HG03135 (cell line): ENCODE data around the gene OTUD3.
"Not testable (repeated sequence)": the region's sequence is repeated elsewhere in the genome, so short reads cannot be mapped to it uniquely, and the experiment has no call there.

Experiments
- ATAC-seq: cut with Tn5 transposase; IDR thresholded peaks from one replicate; pipeline ENCODE4 v1.9.1; 2021; ENCODE audit warnings: mild to moderate bottlenecking, moderate library complexity; ENCODE audit not compliant: unreplicated experiment

Gene OTUD3

GRCh38 chr1:19909971-19910370 lies 27.8 kb downstream of the OTUD3 start:
- ATAC-seq: no peak

- ATAC-seq: no peak
Measured at GRCh38 chr1:19910650-19911049, 28.5 kb downstream of the OTUD3 start.

DNA sequence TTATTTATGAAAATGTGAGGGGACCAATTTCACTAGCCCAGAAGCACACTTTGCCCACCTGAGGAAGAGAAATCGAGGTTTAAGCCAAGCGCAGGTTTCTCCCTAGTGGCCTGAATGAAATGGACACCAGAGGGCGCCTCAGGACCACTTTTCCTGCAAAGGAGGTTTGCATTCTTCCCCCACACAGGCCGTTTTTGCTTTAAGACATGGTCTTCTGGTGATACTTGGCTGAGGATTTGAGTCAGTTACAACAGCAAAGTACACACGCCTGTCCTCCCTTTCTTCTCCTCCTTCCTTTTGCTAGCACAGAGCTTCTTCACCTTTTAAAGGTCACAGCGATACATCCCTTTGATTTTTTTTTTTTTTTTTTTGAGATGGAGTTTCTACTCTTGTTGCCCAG lies 35.9 kb downstream of the OTUD3 start:
- ATAC-seq: no peak

DNA sequence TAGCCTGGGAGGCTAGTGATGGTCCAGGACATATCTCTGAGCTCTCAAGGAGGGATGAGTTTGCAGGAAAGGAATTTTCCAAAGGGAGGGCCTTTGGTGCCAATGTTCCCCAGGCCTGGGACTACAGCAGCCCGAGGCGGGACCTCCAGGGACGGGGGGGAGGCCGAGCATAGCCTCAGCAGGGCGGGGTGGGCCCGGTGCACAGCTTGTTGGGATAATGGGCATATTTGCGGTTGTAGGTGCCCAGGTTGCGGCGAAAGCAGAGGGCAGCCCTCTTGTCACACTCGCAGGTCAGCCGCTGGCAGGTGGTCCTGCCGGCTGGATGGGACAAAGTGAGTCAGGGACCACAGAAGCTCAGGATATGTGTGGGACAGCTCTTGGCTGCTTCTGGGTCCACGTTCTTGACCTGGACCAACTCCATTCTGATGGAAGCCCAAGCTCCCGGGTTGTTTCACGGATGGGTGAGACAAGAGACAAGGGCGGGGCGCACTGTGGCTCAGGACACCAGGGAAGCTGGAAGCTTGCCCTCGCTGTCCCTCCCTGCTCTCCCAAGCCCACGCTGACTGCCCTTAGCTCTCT lies 38.0 kb downstream of the OTUD3 start:
- ATAC-seq: no peak

- ATAC-seq: no peak
Measured at GRCh38 chr1:19921310-19921709, 39.1 kb downstream of the OTUD3 start.

GRCh38 chr1:19922015-19922688 lies 40.0 kb downstream of the OTUD3 start:
- ATAC-seq: no peak

DNA sequence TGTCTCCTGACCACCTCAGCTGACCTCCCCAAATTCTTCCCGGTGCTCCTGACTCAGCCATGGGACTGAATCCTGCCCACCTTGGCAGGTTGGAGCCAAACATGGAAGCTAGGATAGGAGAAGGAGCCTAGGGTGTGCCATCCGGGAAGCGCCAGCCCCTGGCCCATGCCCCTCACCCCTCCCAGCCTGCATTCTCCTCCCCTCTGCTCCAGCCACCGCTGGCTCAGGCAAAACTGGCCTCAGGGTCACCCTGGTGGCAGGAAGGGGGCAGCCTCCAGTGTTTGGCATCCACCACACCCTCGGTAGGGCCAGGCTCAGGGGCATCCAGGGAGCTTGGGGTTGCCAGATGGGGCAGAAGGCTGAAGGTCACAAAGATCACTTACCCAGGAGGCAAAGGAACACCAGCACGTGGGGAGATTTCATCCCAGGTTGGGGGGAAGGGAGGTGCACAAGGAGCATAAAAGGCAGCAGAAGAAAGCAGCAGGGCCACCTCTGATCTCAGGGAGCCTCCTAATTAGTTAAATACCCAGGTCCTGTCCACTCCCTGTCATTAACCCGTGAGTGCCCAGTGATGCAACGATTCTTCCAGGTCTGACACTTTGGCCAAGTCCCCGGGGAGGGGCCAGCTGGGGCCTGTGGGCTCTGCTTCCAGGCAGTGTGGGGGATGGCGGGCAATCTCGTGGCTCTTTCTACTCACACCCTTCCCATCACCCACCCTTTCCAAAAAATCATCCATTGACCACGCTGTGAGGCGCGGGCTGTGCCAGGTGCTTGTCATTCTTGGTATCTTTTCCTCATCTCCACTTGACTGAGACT lies 41.1 kb downstream of the OTUD3 start, which contains the start of gene PLA2G2E:
TSS of gene PLA2G2E (minus strand) at position 481 of the 816 bp plus-strand sequence. CDS start at position 423, 58 bp downstream.
- ATAC-seq: no peak

GRCh38 chr1:19923953-19924346 lies 41.8 kb downstream of the OTUD3 start:
- no peak for ATAC-seq

DNA sequence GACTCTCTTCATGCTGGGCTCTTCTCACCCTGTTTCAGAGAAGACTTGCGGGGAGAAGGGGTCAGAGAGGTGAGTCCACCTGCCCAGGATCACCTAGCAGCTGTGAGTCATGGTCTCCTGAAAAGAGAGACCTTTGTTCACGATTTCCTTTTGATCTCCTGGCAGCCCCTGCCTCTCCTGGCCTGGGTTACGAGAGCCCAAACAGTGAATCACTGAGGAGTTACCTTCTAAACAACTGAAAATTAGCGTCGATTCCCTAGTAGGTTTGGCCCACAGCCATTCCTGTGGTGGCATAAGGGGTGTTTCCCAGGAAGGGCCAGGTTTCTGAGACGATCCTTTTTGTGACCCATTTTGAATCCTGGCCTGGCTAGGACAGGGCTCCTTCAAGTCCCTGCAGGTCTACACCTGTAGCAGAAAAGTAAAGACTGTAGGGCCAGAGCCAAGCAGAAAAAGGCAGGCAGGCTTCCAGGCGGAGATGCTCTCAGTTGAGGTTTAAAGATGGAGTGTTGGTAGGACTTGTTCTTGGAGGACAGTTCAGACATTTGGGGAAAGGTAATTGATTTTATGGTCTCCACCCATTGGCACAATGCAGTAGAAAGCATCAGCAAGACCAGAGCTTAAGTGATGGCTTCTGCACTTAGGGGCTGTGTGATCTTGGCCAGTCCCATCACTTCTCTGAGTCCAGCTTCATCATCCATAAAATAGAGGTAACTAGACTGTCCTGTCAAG lies 43.3 kb downstream of the OTUD3 start:
- no peak for ATAC-seq

DNA sequence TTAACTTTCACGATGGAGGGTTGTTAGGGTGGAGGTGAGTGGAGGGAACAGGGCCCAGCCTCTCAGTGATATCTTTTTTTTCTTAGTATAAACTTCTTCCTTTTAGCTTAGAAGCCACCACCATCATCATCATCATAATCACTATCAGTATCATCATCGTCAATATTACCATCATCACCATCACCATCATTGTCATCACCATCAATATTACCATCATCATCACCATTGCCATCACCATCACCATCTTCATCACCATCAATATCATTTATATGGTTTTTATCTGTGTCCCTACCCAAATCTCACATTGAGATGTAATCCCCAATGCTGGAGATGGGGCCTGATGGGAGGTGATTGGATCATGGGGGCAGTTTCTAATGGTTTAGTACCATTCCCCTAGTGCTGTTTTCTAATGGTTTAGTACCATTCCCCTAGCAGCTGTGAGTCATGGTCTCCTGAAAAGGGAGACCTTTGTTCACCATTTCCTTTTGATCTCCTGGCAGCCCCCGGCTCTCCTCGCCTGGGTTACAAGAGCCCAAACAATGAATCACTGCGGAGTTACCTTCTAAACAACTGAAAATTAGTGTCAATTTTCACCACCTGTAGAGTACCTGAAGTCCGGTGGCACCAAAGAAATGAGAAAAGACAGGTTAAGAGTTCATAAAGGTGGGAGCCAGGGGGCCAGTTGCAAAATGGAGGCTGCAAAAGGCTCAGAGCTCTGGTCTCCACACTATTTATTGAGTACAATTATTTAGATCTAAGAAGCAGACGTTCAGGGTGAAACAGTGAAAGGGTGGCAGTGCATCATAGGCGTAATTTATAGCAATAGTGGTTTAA lies 44.3 kb downstream of the OTUD3 start:
- ATAC-seq: no peak

DNA sequence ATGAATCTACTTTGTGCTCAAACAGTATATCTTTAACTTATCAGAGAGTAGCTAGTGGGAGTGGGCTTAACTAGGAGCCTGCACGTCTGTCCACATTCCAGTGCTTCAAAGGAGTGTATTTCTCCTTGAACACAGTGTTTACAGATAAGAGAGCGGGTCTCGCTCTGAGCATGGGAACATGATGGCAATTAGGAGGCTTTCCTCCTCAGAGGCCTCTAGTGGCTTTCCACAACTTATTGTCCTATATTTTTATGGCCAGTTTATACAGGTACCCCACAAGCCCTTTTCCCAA lies 44.9 kb downstream of the OTUD3 start:
- ATAC-seq: not testable (repeated sequence)

DNA sequence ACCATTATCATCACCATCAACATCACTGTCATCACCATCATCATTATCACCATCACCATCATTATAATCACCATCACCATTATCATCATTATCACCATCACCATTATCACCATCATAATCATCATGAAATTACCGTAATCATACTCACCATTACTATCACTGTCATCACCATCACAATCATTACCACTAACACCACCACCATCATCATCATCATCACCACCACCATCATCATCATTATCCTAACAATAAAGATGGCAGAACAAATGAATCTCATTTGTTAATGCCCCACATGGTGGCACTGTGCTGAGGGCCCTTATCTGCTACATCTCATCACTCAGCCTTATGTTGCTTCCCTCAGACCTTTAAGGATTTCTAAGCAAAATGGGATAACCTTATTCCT lies 50.7 kb downstream of the OTUD3 start:
- no peak for ATAC-seq

- no peak for ATAC-seq
Measured at GRCh38 chr1:19934336-19934735, 52.1 kb downstream of the OTUD3 start.

DNA sequence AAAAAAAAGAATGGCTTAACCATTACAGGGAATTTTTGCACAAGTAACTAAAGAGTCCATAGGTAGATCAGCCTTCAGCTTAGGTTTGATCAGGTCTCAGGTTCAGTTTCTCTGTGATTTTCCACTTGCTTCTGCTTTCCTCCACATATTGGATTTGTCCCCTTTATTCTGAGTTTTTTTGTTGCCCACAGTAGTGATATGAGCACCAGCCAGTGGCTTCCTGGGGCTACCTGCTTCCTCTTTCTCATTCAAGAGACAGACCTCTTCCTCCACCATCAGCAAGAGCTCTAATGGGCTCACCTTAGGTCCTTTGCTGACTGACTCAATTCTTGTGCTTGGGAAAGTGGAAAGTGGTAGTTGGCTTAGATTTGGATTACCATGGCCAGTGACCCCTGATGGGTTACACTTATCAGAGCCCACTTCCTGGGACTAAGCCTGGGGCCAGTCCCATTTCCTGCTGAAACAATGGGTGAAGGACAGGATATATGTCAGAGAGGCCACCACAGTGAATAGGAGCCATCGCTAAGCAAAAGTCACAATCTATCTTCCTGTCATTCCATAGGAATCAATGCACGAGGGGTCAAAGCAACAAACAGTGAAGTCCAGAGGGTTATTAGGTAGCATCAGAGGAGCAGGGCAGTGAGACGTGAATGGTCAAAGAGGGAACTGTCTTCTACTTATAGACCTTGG lies 54.0 kb downstream of the OTUD3 start:
- no peak for ATAC-seq

DNA sequence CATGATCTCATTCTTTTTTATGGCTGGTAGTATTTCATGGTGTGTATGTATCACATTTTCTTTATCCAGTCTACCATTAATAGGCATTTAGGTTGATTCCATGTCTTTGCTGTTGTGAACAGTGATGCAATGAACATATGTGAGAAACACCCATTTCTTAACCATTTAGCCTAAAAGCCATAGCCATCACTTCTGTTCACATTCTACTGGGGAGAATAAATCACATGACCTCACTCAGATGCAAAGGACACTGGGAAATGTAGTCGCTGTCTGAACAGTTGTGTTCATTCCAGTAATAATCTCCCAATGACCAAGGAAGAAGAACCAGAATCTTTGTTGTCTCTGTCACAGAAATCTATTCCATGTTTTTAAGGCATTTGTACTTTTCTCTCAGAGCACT lies 56.3 kb downstream of the OTUD3 start:
- ATAC-seq: no peak

GRCh38 chr1:19940486-19941205 lies 58.5 kb downstream of the OTUD3 start:
- no peak for ATAC-seq

GRCh38 chr1:19941206-19941568 lies 59.0 kb downstream of the OTUD3 start:
- ATAC-seq: no peak

- ATAC-seq: no peak
Measured at GRCh38 chr1:19942088-19942487, 59.9 kb downstream of the OTUD3 start.

GRCh38 chr1:19942657-19943056 lies 60.5 kb downstream of the OTUD3 start:
- ATAC-seq: no peak
